GF-D8 (cell line): ENCODE measurements around the gene LGALS9B.
"Not testable (repeated sequence)": the region's sequence is repeated elsewhere in the genome, so short reads cannot be mapped to it uniquely, and the experiment has no call there.

Source experiments
- DNase-seq: peaks from one replicate; lab custom pipeline; 2025; lab: John Stamatoyannopoulos, UW

The LGALS9B gene

GRCh38 chr17:20415479-20415878 lies 51.9 kb downstream of the LGALS9B start:
- DNase-seq, result not testable (repeated sequence)

- not testable (repeated sequence) for DNase-seq
Measured at GRCh38 chr17:20401306-20402022, 65.9 kb downstream of the LGALS9B start.

- not testable (repeated sequence) for DNase-seq
Measured at GRCh38 chr17:20400559-20401305, 66.6 kb downstream of the LGALS9B start.
